ENCODE measurements around the gene TMEM79.

TMEM79 gene

DNA sequence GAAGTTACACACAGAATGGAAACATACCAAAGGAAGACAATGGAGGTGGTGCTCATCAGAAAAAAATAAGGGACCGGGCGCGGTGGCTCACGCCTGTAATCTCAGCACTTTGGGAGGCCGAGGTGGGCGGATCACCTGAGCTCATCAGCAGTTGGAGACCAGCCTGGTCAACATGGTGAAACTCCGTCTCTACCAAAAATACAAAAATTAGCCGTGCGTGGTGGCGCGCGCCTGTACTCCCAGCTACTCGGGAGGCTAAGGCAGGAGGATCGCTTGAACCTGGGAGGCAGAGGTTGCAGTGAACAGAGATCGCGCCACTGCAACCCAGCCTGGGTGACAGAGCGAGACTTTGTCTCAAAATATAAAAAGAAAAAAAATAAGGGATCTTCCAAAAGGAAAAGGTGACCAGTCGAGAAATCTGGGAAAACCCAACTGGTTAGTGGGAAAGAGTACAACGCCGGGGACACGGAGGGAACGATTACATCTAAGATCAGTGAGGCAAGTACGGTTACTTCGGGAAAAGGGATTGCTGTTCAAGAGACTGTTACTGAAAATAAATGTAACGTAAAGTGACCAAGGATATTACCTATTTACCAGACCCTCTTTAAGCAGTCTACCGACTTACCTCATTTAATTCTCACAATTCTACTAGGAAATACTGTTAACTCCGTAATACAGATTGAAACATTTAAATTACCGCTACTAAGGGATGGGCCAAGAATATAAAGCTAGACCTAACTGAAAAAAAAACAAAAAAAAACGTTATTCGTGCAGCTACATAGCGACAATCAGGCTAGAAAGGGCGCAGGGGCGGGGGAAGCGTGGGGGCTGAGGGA, 53.1 kb downstream of the TMEM79 start:
- no peak for DNase-seq (ENCODE audit: low read depth, low spot score)
- H3K4me3 ChIP-seq (ENCODE audit: low read depth, low read length), result peak overlapping the region; percentile 77
- TF ChIP-seq, protein P1, sequence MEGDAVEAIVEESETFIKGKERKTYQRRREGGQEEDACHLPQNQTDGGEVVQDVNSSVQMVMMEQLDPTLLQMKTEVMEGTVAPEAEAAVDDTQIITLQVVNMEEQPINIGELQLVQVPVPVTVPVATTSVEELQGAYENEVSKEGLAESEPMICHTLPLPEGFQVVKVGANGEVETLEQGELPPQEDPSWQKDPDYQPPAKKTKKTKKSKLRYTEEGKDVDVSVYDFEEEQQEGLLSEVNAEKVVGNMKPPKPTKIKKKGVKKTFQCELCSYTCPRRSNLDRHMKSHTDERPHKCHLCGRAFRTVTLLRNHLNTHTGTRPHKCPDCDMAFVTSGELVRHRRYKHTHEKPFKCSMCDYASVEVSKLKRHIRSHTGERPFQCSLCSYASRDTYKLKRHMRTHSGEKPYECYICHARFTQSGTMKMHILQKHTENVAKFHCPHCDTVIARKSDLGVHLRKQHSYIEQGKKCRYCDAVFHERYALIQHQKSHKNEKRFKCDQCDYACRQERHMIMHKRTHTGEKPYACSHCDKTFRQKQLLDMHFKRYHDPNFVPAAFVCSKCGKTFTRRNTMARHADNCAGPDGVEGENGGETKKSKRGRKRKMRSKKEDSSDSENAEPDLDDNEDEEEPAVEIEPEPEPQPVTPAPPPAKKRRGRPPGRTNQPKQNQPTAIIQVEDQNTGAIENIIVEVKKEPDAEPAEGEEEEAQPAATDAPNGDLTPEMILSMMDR (IDR thresholded peaks at IDR 0.05; ENCODE audit: low read depth, low read length), result no peak
- in situ Hi-C loops (cut with HindIII; ENCODE audit: low sequenced_read_pairs), result no loop called here

DNA sequence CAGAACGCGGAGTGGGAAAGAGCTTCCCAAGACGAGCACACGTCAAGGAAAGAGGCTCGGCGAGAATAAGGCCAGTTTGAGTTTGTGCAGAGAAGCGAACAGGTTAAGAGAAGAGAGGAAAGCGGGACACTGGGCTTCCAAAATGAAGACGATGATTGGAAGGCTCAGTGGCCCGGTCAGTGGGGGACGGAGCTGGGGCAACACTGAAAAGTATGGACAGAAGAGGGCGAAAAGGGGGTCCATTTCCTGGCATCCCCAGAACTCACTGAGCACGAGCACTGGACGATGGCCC, 53.7 kb downstream of the TMEM79 start:
- no peak for DNase-seq (ENCODE audit: low read depth, low spot score)
- in situ Hi-C loops (cut with HindIII; ENCODE audit: low sequenced_read_pairs), result no loop called here
- TF ChIP-seq, protein P1 (IDR thresholded peaks at IDR 0.05; ENCODE audit: low read depth, low read length), result no peak
- peak overlapping the region; percentile 77 for H3K4me3 ChIP-seq (ENCODE audit: low read depth, low read length)

DNA sequence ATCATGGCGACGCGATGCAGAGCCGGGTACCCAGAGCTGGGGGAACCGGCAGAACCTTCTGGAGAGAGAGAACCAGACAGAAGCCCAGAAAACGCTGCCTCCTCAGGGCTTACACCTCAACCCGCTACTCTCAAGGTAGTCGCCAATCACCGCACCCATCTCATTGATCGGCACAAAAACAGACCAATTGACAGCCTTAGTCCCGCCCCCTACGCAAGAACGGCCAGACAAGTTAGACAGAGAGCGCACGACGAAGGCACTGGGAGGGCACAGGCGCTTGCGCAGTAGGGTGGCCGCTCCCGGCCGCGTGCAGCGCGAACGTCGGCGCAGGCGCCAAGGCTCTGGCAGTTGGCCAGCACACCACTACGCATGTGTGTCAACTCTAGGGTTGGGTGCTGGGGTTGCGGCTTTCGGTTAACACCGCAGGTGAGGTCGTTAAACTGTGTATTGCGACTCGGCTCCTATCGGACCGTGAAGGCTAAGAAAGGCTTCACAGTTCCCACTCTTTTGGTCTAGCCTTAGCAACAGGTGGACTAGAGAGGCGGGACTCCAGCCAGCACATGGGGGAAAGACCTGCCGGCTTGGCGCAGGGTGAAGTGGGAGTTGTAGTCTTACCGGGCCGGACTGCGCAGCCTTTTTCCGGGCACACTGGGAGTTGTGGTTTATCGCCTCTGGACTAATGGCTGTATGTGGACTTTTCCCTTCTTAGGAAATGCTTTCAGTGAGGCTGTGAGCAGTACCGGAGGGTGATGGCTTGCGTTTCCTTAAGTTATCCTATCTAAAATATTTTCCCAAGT, 54.3 kb downstream of the TMEM79 start, which contains the start of the genes CCT3 and TSACC:
Gene CCT3, minus strand, starts transcription at position 113 of the 797 bp plus-strand sequence. Its CDS starts 108 bp downstream, at position 5.
Gene TSACC, plus strand, starts transcription at position 347 of the 797 bp plus-strand sequence. CDS start 1,232 bp downstream, outside the sequence.
- peak; percentile 100 for DNase-seq (ENCODE audit: low read depth, low spot score)
- TF ChIP-seq, protein P1 (IDR thresholded peaks at IDR 0.05; ENCODE audit: low read depth, low read length), result no peak
- peak within 1 kb of the TSS; percentile 77 for H3K4me3 ChIP-seq (ENCODE audit: low read depth, low read length)
- in situ Hi-C loops (cut with HindIII; ENCODE audit: low sequenced_read_pairs), result no loop called here
